Activated CD8-positive, alpha-beta memory T cell treated with anti-CD3 and anti-CD28 coated beads, Interleukin-2, amount 50 U/mL, for 1 hour (primary cell): Measurements from ENCODE around the gene GNA12.

Experiments
- DNase-seq: peaks from one replicate; pipeline ENCODE4 v3.0.0-alpha.2; 2020; ENCODE audit errors: extremely low read depth

Gene GNA12

DNA sequence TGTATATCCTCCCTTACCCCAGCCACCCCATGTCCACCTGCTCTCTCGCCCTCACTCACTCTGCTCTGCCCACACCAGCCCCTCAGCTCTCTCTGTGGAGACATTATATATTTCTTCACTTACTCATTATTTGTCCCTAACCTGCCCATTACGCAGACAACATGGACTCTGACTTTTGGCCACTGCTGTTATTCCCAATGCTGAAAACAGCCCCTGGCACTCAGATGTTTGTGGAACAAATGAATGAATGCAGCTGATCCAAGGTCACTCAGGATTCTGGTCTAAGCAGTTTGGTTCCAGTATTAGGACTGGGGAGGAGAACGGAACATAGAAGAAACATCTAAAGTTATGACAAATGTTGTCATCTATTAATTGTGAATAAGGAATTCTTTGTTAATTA, 26.7 kb downstream of the GNA12 start:
- DNase-seq = no peak

DNA sequence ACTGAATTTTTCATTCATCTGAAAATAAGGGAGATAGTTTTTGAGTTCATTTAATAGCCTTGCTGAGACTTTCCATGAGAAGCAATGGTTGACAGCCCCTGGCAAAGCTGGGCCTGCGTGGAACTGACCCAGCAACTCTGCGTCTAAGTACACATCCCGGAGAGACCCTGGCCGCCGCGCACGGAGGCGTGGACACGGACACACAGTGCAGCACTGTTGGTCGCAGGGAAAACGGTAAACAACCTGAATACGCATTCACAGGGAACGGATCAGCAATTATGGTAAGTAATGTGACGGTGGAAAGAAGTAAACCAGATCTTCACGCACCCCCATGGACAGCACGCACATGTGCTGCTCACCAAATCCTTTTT, 28.2 kb downstream of the GNA12 start:
- DNase-seq = no peak

DNA sequence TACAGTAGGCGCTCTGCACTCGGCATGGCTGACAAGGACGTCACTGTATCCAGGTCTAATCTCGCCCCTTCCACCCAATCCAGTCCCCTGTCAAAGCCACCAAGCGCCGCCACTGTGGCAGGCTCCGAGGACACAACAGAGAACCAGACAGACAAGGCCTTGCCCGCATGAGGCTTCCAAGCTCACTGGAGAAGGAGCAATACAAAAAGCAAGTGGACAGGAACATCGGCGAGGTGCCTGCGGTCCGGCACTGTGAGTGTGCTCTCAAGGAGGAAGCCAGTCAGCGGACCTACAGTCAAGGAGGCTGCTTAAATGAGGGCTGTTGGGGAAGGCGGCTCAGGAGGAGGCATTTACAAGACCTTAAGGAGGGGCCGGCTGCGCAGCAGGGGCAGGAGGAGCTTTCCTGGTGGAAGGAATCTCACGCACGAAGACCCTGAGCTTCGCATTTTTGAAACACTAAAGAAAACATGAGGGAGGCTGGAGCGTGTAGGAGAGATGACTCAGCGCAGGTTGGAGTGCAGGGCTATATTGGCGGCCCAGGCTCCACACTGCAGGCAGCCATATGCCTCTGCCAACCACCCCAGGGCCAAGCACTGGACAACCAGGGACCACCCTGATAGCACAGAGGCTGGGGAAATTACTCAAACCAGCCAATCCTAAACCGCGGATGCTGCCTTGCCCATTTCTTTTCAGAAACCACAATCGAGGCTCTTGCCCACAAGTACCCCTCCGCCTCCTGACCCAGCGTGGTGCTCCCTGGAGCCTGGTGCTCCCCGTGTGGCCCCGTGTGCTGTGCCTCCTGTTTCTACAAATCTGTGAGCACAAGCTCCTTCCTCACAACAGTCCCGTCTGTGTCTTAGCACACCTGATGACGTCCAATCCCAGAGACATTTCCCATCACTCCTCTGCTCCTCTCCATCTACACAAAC, 28.9 kb downstream of the GNA12 start:
- DNase-seq = no peak

DNA sequence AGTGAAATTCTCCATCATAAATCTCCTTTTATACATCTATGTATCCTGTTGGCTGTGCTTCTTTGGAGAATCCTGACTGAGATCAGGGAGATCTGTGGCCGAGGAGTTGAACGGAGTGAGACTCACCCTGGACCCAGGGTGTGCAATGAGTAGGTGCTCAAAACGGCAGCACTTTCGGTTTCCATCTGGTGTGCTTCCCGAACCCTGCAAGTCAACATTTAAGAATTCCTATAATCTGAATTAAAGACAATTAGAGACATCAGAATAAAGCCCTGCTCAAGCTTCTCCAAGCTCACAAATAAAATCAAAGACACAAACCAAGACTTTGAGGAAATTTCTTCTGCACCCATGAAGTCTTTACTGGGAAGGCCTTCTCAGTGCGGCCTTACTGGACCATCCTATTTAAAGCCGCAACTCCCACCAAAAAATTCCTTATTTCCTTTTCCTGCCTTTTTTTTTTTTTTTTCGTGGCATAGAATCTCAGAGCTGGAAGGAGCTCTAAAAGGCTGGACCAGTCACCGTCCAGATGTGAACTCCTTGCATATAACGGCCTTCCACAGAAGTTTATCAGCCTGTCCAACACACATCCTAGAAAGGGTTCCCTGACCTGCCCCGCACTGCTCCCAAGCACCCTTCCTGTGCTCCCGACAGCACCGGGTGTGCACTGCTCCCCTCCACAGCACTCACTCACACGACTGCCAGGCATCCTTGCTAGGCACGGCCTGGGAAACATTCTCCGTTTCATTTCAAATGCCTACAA, 29.7 kb downstream of the GNA12 start:
- DNase-seq = no peak

DNA sequence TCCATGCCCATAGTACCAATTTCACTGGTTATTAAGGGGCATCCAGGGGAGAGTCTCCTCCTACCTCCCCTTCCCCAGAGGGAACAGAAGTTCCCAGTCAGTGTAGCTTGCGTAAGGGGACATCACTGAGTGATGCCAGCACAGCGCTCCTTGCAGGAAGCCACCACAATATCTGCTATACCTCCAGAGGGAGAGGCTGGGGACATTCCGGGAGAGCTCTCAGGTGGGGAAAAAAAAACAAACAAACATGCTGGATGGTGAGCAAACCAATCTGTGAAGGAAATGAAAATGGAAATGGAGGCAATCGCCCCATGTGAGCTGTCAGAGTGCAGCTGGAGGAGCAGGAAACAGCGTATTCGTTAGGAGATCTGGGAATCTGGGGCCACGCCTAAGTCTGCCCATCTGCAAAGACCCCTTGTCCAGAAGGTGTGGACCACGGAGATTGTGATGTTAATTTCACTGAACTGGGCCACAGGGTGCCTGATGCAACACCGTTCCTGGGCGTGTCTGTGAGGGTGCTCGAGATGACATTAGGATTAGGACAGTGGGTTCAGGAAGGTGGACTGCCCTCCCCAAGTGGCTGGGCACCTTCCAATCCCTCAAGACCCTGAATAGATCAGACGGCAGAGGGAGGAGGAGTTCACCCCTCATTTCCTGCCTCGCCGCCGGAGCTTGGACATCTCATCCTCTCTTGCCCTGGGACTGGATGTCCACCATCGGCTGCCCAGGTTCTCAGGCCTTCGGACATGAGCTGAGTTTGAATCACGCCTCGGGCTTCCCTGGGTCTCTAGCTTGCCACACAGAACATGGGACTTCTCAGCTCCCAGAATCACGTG, 30.5 kb downstream of the GNA12 start:
- no peak for DNase-seq

DNA sequence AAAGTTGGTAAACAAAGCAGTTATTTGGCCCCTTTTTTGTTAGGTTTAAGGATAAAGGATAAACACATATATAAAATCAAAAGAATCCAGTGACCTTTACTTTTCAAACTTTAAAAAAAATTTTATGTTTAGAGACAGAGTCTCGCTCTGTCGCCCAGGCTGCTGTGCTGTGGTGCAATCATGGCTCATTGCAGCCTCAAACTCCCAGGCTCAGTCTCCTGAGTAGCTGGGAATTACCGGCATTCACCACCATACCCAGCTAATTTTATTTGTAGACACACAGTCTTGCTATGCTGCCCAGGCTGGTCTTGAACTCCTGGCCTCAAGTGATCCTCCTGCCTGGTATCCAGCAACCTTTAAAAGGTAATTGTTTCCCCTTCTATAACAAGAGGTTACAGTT, 31.3 kb downstream of the GNA12 start:
- DNase-seq = no peak

DNA sequence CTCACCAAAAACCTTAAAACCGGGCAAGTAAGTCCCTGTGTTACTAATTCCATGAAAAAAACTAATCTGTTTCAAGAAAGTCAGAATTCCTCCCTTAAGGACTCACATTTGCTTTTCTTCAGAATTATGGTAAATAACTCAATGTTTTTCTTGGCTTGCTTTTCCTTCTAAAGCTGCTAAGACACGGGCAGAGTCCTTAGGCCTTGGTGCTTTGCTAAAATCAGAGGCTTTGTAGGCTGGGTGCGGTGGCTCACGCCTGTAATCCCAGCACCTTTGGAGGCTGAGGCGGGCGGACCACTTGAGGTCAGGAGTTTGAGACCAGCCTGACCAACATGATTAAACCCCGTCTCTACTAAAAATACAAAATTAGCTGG, 32.0 kb downstream of the GNA12 start:
- DNase-seq = no peak

DNA sequence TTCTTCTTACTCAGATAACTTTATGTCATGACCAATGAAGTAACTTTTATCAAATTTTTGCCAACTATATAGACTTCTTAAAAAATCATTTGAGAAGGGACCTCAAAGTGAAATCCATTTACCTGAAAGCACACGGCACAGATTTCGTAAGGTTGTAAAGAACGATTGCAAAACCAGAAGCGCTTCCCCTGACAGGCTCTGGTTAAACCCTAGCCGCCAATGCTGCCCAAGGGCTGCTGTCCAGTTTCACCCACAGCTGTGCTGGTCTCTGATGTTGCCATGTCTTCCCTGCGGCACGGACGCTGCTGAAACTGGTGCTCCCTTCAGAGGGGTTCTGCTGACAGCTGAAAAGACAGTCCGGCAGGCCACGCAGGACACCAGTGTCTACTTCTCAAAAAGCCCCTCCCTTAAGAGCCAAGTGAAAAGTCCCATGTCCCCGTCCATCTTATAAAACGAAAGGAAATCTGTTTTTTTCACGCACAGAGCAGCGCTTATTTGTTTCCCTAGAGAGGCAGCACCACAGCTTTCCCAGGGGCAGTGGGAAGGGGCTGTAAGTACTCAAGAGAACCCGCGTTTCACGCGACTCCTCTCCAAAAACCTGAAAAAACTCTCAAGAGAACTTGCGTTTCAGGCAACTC, 32.5 kb downstream of the GNA12 start:
- no peak for DNase-seq

DNA sequence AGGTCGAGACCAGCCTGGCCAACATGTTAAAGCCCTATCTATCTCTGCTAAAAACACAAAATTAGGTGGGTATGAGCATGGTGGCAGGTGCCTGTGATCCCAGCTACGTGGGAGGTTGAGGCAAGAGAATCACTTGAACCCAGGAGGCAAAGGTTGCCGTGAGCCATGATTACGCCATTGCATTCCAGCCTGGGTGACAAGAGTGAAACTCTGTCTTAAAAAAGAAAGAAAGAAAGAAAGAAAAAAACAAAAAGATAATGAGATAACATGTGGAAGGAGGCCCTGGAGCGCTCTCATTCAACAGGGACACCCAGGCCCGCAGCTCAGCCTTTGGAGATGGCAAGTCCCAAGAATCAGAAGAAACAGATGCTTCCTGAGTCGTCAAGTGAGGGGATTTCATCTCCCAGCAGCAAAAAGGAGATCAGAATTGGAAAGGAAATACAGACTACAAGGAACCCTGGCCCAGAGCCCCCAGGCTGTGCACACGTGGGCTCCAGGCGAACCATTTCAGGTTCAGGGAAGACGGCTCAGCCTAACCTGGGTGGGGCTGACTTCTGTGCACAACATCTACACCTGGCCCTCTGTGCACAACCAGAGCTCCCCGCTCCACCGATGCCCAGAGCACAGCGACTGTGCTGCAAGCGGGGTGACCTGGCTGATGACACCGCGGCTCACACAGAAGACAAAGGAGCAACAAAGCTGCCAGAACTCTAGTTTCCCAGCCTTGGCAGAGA, 33.3 kb downstream of the GNA12 start:
- no peak for DNase-seq

DNA sequence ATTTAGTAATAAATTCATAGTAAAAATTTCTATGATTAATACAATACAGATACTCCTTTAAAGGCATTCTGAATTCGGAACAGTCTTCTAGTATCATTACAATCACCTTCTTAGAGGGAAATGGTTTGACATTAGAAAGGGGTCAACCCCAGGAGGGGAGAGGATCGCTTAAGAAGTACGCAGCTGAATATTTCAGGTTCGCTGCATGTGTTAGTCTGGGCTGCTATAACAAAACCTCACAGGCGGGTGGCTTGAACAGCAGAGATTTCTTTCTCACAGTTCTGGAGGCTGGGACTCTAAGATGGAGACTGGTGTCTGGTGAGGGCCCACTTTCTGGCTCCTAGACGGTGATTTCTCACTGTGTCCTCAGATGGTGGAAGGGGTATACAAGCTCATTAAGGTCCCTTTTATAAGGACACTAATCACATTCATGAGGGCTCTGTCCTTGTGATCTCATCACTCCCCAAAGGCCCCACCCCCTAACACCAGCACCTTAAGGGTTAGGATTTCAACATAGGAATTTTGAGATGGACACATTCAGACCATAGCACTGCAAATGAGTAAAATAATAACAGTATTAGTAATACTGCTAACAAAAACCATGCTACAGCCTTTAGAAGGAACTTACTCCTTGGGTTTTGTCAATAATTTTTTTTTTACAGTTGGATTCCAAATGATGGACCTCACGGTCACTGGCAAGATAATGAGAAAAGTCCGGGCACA, 34.0 kb downstream of the GNA12 start:
- no peak for DNase-seq

DNA sequence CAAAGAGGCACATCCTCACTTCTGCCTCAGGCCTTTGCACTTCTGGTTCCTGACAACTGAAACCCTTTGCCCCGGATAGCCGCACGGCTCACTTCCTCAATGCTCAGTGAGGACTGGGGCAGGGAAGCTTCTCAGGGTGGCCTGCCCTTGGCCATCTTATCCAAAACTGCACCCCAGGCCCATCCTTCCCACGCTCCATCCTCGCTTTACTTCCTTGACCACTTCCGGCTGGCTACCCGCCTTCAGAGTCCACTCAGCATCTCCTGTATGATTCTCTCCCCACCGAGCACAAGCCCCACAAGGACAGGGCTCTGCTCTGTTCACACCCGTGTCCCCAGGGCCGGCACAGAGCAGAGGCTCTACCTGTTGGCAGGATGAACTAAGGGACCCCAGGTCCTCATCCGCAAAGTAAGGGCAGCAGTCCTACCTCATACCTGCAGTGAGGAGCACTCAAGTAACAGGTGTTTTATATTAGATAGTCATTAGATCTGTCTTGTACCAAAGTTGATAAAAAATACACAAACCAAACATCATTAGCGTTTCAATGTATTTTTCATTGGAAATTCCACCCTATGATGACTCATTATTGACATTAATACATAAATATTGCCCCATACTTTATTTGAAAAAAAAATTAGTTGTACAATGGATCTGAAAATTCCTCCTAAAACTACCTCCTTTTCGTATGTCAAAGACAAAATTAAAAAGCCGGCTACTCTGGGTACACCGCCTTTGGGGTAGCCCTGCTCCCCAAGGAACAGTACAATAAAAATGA, 35.0 kb downstream of the GNA12 start:
- no peak for DNase-seq

DNA sequence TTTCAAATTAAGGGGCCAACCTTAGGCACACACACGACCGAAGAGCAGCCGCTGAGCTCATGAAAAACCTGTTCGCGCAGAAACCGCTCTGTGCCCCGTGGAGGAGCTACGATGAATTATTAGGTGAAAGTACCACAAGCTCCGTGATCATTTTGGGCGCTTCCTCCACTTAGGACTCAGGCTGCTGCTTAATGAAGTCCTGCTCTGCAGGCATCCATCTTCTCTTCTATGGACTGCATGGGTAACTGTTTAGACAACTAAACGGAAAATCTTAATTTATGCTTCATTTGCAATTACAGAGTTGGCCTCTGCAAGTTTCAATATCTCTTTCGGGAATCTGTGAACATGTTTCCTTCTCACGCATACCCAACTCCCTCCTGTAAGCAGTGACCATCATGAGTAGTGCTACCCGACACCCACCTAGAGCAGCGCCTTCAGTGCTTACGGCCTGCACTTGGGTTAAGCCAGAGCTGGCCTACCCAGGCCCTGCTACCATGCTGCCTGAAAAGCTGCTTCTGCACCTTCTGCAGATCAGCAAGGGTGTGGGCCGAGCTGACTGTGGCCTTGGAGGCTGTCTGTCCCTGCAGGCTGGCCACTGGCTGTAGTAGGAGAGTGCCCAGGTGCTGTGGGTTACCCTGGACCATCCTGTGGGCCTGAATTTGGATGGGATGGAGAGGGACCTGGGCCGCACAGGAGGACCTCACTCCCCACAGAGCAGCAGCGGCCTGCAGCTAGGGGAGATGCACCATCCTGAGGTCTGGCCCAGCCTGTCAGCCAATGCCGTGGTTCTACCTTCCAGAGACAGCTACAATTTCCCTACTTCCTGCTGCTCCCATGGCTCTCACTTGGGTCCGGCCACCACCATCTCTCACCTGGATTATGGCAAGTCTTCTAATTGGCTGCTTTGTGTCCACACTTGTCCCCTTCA, 36.0 kb downstream of the GNA12 start:
- no peak for DNase-seq

DNA sequence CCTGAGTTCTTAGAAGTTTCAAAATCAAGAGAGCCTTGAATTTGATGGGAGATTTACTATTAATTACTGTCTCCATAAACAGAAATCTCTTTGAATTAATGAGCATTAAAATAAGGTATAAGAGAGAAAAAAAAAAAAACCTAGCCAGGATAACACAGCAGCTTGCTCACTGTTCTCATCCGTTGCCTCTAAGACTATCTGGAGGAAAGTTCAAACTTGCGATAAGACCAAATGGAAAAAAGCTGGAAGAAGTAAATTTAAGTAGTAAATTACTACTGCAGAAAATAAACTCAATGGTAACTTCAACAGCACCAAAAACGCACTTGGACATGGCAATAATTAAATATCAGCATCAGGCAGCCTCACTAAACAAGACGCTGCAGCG, 36.7 kb downstream of the GNA12 start:
- DNase-seq = no peak

DNA sequence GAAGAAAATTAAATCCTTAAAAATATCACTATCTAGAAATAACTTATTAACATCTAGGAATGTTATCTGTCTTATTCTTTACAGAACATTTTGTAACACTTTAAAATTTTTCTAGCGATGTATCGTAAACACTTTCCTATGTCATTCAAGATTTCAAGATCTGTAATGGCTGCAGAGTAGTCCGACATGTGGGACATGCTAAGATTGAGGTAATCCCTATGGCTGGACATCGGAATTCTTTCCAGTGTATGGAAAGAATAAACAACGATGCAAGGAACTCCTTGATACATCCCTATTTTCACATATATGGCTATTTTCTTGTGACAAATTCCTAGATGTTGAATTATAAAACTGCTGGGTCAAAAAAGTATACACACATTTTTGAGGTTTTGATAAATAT, 37.5 kb downstream of the GNA12 start:
- DNase-seq = no peak

DNA sequence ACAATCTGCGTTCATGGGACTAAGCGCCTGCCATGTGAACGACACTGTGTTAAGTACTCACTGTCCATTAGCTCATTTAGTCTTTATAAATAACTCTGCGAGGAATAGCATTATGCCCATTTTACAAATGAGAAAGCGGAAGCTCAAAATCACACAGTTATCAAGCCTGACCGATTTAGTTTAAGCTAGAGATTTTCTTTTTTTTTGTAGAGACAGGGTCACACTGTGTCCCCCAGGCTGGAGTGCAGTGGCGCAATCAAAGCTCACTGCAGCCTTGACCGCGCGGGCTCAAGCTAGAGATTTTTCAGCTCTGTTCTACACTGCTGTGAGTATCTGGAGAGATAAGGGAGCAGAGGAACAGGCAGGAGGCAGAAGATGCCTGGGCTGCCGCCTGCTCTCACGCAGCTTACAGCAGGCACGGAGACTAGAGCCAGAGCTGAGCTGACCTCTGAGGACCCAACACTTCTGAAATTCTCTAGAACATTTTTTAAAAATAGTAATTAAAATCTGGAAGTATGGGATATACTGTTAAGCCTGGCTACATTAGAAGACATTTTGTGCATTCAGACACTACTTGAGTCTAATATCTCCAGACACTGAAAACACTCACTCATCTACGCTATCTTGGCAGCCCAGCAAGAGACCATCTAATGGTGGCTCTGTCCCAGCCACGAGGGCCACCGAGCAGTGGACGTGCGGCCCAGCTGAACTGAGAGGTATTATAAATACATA, 38.7 kb downstream of the GNA12 start:
- DNase-seq = no peak

DNA sequence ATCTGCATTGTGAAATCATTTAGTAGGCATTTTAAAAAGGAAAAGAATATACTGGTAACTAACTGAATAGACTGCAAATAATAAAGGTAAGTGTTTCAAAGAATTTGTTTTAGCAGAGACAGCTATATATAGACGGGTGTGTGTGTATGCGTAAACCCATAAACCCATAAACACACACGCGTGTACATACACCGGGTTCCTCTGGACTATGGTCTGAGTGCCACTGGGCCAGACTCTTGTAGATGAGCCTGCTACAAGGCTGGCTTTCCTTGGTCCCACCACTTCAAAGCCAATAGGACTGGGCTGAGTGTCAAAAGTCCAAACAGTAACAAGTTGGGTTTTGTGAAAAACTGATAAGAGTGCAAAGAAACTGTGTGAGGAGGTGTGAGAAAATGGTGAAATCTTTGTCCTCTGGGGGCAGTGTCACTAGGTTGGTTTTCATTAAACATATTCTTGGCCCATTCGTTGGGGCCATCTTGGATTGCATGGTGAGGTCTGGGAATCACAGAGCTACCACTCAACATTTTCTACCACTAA, 39.8 kb downstream of the GNA12 start:
- DNase-seq = no peak

DNA sequence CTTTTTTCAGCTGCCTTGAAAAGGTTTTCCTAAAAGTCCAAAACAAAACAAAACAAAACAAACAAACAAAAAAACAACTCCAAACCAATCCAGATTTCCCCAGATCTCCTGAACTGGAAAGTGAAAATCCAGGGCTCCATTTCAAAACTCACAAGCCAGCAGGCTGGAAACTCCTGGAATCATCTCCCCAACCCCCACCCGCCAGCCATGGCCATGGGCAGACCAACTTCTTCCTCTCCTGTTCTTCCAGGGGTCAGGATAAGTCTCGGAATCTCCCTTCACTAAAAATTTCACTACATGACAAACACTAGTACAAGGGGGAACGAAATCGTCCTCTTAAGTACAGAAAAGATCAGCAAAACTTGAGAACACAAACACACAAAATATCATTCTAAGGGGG, 40.4 kb downstream of the GNA12 start:
- no peak for DNase-seq

DNA sequence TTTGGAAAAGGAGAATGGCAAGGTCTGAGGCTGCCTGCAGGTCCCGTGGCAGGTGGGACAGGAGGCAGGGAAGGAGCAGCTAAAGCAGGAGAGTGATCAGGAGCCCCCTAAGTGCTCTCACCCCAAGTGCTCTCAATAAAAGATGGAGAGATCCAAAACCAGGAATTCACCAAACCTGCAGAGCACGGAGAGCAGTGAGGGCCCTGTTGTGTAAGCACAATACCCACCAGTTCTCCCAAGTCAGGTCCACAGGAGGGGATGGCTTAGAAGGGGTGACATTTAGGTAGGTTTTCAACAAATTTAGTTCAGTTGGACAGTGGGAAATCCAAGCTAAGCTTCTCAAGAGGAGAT, 40.8 kb downstream of the GNA12 start:
- no peak for DNase-seq
